Measurements from ENCODE around the gene FAM216B. TPM values are rescaled to one million over a fixed set of nuclear protein-coding genes. Genes with fewer than 3 reads are reported as not detected.

The FAM216B gene
- total RNA-seq (2016; rRNA removed; fragmentation: Illumina TruSeq; extraction: Trizol) (not detected in 2 replicates), polyA plus RNA-seq (2011; rRNA removed) (not detected in 2 replicates), polyA minus RNA-seq (2011; rRNA and poly(A)+ RNA removed; ENCODE audit: low replicate concordance) (not detected in 2 replicates), Bru-seq, nascent RNA (not detected), BruChase-seq, experiment 1, labeled RNA remaining after a 6-hour chase (not detected), BruChase-seq, experiment 2, labeled RNA remaining after a 2-hour chase (not detected)
- not detected in 2 replicates for total RNA-seq (2016; cell fraction: cytosol; rRNA removed; fragmentation: Illumina TruSeq; extraction: Trizol; ENCODE audit: low read depth)
- total RNA-seq (2016; cell fraction: insoluble cytoplasmic fraction; rRNA removed; fragmentation: Illumina TruSeq; extraction: Trizol), result not detected in 2 replicates
- not detected in 2 replicates for total RNA-seq (2016; cell fraction: membrane; rRNA removed; fragmentation: Illumina TruSeq; extraction: Trizol)
- total RNA-seq (2016; cell fraction: nucleus; rRNA removed; fragmentation: Illumina TruSeq; extraction: Trizol), result not detected in 2 replicates
- polyA plus RNA-seq (2011; cell fraction: cytosol; rRNA removed), result not detected in 2 replicates
- polyA plus RNA-seq (2011; cell fraction: nucleus; rRNA removed), result not detected in 2 replicates
- polyA plus RNA-seq (2012), result not detected in 2 replicates
- polyA plus RNA-seq (2016; cell fraction: cytosol; fragmentation: Illumina TruSeq; extraction: Trizol; ENCODE audit: low read depth), result not detected in 2 replicates
- polyA plus RNA-seq (2016; cell fraction: insoluble cytoplasmic fraction; fragmentation: Illumina TruSeq; extraction: Trizol; ENCODE audit: low read depth), result not detected in 2 replicates
- not detected in 2 replicates for polyA plus RNA-seq (2016; cell fraction: membrane; fragmentation: Illumina TruSeq; extraction: Trizol; ENCODE audit: low read depth)
- not detected in 2 replicates for polyA plus RNA-seq (2016; cell fraction: nucleus; fragmentation: Illumina TruSeq; extraction: Trizol; ENCODE audit: insufficient read depth, low read depth)
- not detected in 2 replicates for polyA minus RNA-seq (2011; cell fraction: cytosol; rRNA and poly(A)+ RNA removed)
- not detected in 2 replicates for polyA minus RNA-seq (2011; cell fraction: nucleus; rRNA and poly(A)+ RNA removed)
- long read RNA-seq, experiment 1, result 0 reads
- long read RNA-seq, experiment 2, result 0 reads

DNA sequence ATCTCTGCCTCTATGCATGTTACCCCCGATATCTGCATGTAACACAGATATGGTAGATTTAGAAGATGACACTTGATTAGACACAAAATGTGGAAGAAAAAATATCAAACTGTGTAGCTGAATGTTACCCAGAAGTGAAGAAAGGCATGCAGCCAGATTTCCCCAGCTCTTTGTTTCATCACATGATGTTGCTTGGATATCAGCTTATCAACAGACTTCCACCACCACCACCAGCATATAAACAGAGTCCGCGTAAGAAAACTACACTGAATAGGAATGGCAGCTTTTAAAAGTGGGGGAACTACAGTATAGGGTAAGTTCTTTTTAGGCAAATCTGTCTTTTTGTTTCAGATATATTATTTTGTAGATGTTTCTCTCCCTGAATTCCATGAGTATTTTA, at the start of gene FAM216B:
Gene FAM216B (plus strand): TSS at position 233 of the 400 bp plus-strand sequence. CDS start 2,484 bp downstream, outside the sequence.
- no peak within 1 kb of the TSS for H3K27ac ChIP-seq (ENCODE audit: extremely low read length, insufficient read depth, low read length)
- no peaks in the 10 kb centered on the region for H3K79me2 ChIP-seq (ENCODE audit: insufficient read depth, low read length)
- H3K4me3 ChIP-seq (replicated peaks in 1 of 3; ENCODE audit: insufficient read depth in 1 of 3, low read depth in 2 of 3, low read length in 3 of 3), result no peak within 1 kb of the TSS
- intact Hi-C loops (cut with micrococcal nuclease; ENCODE audit: unreplicated experiment) (no loop called here), in situ Hi-C loops (cut with HindIII; ENCODE audit: extremely low pct_ligation_motif_present, low pct_unique_long_range_greater_than_20kb) (no loop called here)
- no TSS peak for BruUV-seq (replicated peaks)
- no peak for DNase-seq (ENCODE audit: low spot score)
- POLR2A ChIA-PET, result no interaction called here
- ATAC-seq, result no peak
- no peak for FAIRE-seq
- 36% methylated on average over 3 of the region's 3 CpGs for WGBS (ENCODE audit: low lambda C conversion rate)
- H3K9ac ChIP-seq (ENCODE audit: insufficient read depth, low read depth, low read length), result no peak within 1 kb of the TSS
- no peak within 1 kb of the TSS for H2AFZ ChIP-seq (ENCODE audit: low read length)
- H3K4me1 ChIP-seq (ENCODE audit: insufficient read depth, low read length), result peaks cover 6% of the 10 kb centered on the region; the same call in 1 of the 2 replicates
- CTCF ChIA-PET (ENCODE audit: low intra/inter-chr PET ratio, low total read pairs), result no interaction called here
- no peaks in the 10 kb centered on the region for H3K36me3 ChIP-seq (replicated peaks in 1 of 2; ENCODE audit: control insufficient read depth in 1 of 2, insufficient read depth in 2 of 2, low read length in 2 of 2)
- H4K20me1 ChIP-seq (ENCODE audit: insufficient read depth, low read length), result no peaks in the 10 kb centered on the region
- H3K27me3 ChIP-seq (ENCODE audit: control insufficient read depth in 1 of 2, insufficient read depth in 2 of 2, low read length in 2 of 2), result no peaks in the 10 kb centered on the region
- no peak for TF ChIP-seq NR1H2 (CRISPR knock-in tag; IDR thresholded peaks at IDR 0.05; ENCODE audit: borderline replicate concordance, low read depth)
- no peak within 1 kb of the TSS for H3K4me2 ChIP-seq (ENCODE audit: low read depth, low read length)
- H3K9me3 ChIP-seq (ENCODE audit: low read length), result no peaks in the 10 kb centered on the region

- Histone ChIP-seq H3K36me3 (replicated peaks in 1 of 2; ENCODE audit: control insufficient read depth in 1 of 2, insufficient read depth in 2 of 2, low read length in 2 of 2) (no peaks in the 10 kb centered on the region), H2AFZ (ENCODE audit: low read length) (no peak overlapping the region), H3K4me2 (ENCODE audit: low read depth, low read length) (no peak overlapping the region), H3K4me1 (ENCODE audit: insufficient read depth, low read length) (no peaks in the 10 kb centered on the region), H3K79me2 (ENCODE audit: insufficient read depth, low read length) (no peaks in the 10 kb centered on the region), H3K4me3 (replicated peaks in 1 of 3; ENCODE audit: insufficient read depth in 1 of 3, low read depth in 2 of 3, low read length in 3 of 3) (no peak overlapping the region), H3K9ac (ENCODE audit: insufficient read depth, low read depth, low read length) (no peak overlapping the region), H3K27ac (ENCODE audit: extremely low read length, insufficient read depth, low read length) (no peak overlapping the region), H3K9me3 (ENCODE audit: low read length) (no peaks in the 10 kb centered on the region), H4K20me1 (ENCODE audit: insufficient read depth, low read length) (no peaks in the 10 kb centered on the region), H3K27me3 (ENCODE audit: control insufficient read depth in 1 of 2, insufficient read depth in 2 of 2, low read length in 2 of 2) (no peaks in the 10 kb centered on the region)
- intact Hi-C loops (cut with micrococcal nuclease; ENCODE audit: unreplicated experiment), result no loop called here
- ChIA-PET CTCF (ENCODE audit: low intra/inter-chr PET ratio, low total read pairs) (no interaction called here), POLR2A (no interaction called here)
- FAIRE-seq, result no peak
- DNase-seq (ENCODE audit: low spot score), result no peak
- no TSS peak for BruUV-seq (replicated peaks)
- in situ Hi-C loops (cut with HindIII; ENCODE audit: extremely low pct_ligation_motif_present, low pct_unique_long_range_greater_than_20kb), result no loop called here
- no peak for ATAC-seq
- TF ChIP-seq ZNF503 (CRISPR knock-in tag; IDR thresholded peaks at IDR 0.05) (no peak), ZNF816 (CRISPR knock-in tag; IDR thresholded peaks at IDR 0.05; ENCODE audit: borderline replicate concordance) (no peak), DNMT1 (CRISPR knock-in tag; IDR thresholded peaks at IDR 0.05) (no peak), RFXANK (CRISPR knock-in tag; IDR thresholded peaks at IDR 0.05) (no peak)
- TF ChIP-seq, protein P1, sequence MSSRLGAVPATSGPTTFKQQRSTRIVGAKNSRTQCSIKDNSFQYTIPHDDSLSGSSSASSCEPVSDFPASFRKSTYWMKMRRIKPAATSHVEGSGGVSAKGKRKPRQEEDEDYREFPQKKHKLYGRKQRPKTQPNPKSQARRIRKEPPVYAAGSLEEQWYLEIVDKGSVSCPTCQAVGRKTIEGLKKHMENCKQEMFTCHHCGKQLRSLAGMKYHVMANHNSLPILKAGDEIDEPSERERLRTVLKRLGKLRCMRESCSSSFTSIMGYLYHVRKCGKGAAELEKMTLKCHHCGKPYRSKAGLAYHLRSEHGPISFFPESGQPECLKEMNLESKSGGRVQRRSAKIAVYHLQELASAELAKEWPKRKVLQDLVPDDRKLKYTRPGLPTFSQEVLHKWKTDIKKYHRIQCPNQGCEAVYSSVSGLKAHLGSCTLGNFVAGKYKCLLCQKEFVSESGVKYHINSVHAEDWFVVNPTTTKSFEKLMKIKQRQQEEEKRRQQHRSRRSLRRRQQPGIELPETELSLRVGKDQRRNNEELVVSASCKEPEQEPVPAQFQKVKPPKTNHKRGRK (CRISPR knock-in tag; IDR thresholded peaks at IDR 0.05), result no peak
- TF ChIP-seq, protein P2, sequence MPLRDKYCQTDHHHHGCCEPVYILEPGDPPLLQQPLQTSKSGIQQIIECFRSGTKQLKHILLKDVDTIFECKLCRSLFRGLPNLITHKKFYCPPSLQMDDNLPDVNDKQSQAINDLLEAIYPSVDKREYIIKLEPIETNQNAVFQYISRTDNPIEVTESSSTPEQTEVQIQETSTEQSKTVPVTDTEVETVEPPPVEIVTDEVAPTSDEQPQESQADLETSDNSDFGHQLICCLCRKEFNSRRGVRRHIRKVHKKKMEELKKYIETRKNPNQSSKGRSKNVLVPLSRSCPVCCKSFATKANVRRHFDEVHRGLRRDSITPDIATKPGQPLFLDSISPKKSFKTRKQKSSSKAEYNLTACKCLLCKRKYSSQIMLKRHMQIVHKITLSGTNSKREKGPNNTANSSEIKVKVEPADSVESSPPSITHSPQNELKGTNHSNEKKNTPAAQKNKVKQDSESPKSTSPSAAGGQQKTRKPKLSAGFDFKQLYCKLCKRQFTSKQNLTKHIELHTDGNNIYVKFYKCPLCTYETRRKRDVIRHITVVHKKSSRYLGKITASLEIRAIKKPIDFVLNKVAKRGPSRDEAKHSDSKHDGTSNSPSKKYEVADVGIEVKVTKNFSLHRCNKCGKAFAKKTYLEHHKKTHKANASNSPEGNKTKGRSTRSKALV (CRISPR knock-in tag; IDR thresholded peaks at IDR 0.05), result no peak
Measured at GRCh38 chr13:42732073-42732472, 49.3 kb upstream of the FAM216B start.

Measured in HepG2 (cell line).